Activated naive CD8-positive, alpha-beta T cell treated with anti-CD3 and anti-CD28 coated beads, Interleukin-2, amount 10 ng/mL, durations not matched to agents 7 days and 5 days (primary cell): Measurements from ENCODE around the gene BUB1B. TPM values are rescaled to one million over a fixed set of nuclear protein-coding genes. Genes with fewer than 3 reads are reported as not detected.
A peak's percentile ranks its signal among the peaks of the same experiment; 100 is the strongest.

Source experiments
- ATAC-seq: fragments of 150-1000 bp; cut with Tn5 transposase; one replicate; pipeline ENCODE4 v1.10.0; 2021; ENCODE audit warnings: low read depth, moderate library complexity
- POLR2A ChIA-PET: fragments of 350-600 bp; sonication (Branson Sonifier 250); formaldehyde crosslinking; loops from one replicate; lab custom pipeline; 2021; ENCODE audit warnings: antibody characterized with exemption; lab: Charles Lee
- DNase-seq: peaks from one replicate; pipeline ENCODE4 v3.0.0; 2021
- H3K27ac Mint-ChIP-seq: one replicate; pipeline ENCODE4 v1.8.0; 2022; ENCODE audit warnings: mild to moderate bottlenecking, mixed read lengths
- H3K27me3 Mint-ChIP-seq: one replicate; pipeline ENCODE4 v1.8.0; 2022; ENCODE audit warnings: mild to moderate bottlenecking, moderate library complexity, mixed read lengths
- H3K36me3 Mint-ChIP-seq: one replicate; pipeline ENCODE4 v1.8.0; 2021; ENCODE audit warnings: mild to moderate bottlenecking, mixed read lengths
- H3K4me1 Mint-ChIP-seq: one replicate; pipeline ENCODE4 v1.8.0; 2021; ENCODE audit warnings: mixed read lengths
- H3K4me3 Mint-ChIP-seq: one replicate; pipeline ENCODE4 v1.8.0; 2022; ENCODE audit warnings: mild to moderate bottlenecking, moderate library complexity, mixed read lengths
- H3K9me3 Mint-ChIP-seq: one replicate; pipeline ENCODE4 v1.8.0; 2021; ENCODE audit warnings: mixed read lengths
- total RNA-seq, 2 experiments: library from RNA; stranded (reverse); gene quantifications; one replicate each; pipeline ENCODE4 v1.2.3, GENCODE V29; 2021

BUB1B gene
- total RNA-seq, 2 experiments from 2014 or later: 59.3 TPM

DNA sequence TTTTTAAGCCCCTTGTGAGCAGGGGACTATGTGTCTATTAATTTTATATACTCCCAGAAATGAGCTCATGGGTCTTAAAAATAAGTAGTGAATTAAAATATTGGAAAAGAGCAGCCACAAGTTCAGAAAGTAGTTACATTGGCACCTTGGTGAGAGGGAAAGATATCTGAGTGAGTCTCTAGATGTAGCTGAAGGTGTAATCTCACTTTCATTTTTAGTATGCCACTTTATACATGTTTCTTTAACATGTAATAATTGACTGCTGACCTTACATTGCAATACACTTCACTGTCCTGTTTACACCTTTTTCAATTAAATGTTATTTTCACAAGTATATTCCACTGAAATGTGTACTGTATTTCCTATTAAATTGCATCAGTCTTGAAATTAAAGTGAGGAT is 65.9 kb downstream of the BUB1B start:
- Mint-ChIP-seq H3K27ac (no peak overlapping the region), H3K4me3 (no peak overlapping the region), H3K4me1 (peaks cover 14% of the 10 kb centered on the region), H3K36me3 (peaks cover 20% of the 10 kb centered on the region), H3K9me3 (no peaks in the 10 kb centered on the region), H3K27me3 (no peaks in the 10 kb centered on the region)
- no peak for DNase-seq
- POLR2A ChIA-PET: no interaction called here
- no peak for ATAC-seq

DNA sequence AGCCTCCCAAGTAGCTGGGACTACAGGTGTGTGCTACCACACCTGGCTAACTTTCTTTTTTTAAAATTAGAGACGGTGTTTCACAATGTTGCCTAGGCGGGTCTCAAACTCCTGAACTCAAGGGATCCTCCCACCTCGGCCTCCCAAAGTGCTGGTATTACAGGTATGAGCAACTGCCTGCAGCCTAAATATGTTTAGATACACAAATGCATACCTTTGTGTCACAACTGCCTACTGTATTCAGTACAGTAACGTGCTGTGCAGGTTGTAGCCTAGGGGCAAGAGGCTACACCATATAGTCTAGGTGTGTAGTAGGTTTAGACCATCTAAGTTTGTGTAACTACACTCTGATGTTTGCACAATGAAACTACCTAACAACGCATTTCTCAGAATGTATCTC is 68.4 kb downstream of the BUB1B start:
- H3K4me1 Mint-ChIP-seq: peaks cover 14% of the 10 kb centered on the region
- H3K4me3 Mint-ChIP-seq: no peak overlapping the region
- H3K27ac Mint-ChIP-seq: no peak overlapping the region
- ATAC-seq (no peak), DNase-seq (no peak)
- peaks cover 16% of the 10 kb centered on the region for H3K36me3 Mint-ChIP-seq
- no peaks in the 10 kb centered on the region for H3K27me3 Mint-ChIP-seq
- no peaks in the 10 kb centered on the region for H3K9me3 Mint-ChIP-seq
- POLR2A ChIA-PET: no interaction called here

DNA sequence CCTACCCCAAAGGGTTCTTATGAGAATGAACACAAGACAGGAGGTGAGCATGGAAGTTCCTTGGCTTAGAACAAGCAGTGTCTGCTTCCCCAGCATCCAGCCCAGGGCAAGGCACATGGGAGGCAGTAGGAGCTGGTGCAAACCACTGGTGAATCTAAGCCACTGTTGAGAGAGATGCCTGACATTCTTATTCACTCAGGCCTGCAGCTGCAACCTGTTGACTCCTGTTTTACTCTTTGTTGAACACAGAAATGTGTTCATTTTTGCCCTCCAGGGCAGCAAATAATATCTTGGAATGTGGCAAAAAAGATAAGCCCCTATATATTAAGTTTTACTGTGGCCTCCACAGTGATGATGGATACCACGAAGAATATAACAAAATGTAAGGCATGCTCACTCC is 69.1 kb downstream of the BUB1B start:
- no peaks in the 10 kb centered on the region for H3K9me3 Mint-ChIP-seq
- no peak overlapping the region for H3K4me3 Mint-ChIP-seq
- no peaks in the 10 kb centered on the region for H3K27me3 Mint-ChIP-seq
- H3K4me1 Mint-ChIP-seq: peaks cover 14% of the 10 kb centered on the region
- DNase-seq (no peak), ATAC-seq (no peak)
- POLR2A ChIA-PET: no interaction called here
- no peak overlapping the region for H3K27ac Mint-ChIP-seq
- peaks cover 11% of the 10 kb centered on the region for H3K36me3 Mint-ChIP-seq

DNA sequence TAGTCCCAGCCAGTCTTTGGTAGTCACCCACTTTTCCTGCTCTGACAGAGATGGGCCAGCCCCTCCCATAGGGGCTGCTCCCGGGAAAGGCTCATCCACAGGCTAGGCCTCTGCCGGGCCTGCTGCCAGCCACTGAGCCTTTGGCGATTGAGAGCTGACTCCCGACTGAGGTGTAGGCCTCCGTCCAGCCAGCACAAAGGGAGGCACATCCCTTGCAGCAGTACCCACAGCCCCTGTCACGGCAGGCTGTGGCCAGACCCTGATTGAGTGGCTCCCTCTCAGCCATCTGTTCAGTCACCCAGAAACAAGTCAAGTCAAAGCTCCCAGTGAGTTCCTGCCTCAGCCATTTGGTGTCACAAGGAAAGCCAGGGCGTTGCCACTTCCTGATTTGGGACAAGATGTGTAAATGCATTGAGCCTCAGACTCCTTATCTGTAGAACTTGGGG is 71.8 kb downstream of the BUB1B start:
- POLR2A ChIA-PET: no interaction called here
- Mint-ChIP-seq H3K4me1 (peaks cover 4% of the 10 kb centered on the region), H3K4me3 (no peak overlapping the region), H3K27me3 (no peaks in the 10 kb centered on the region), H3K9me3 (no peaks in the 10 kb centered on the region), H3K27ac (no peak overlapping the region), H3K36me3 (peaks cover 5% of the 10 kb centered on the region)
- ATAC-seq: no peak
- no peak for DNase-seq

- Mint-ChIP-seq H3K27me3 (peaks cover 11% of the 10 kb centered on the region), H3K4me3 (no peak overlapping the region), H3K4me1 (peaks cover 4% of the 10 kb centered on the region), H3K9me3 (no peaks in the 10 kb centered on the region), H3K36me3 (peaks cover 5% of the 10 kb centered on the region), H3K27ac (no peak overlapping the region)
- no peak for ATAC-seq
- no peak for DNase-seq
- POLR2A ChIA-PET: no interaction called here
These were observed 73.1 kb downstream of the BUB1B start for GRCh38 chr15:40233727-40234577.

GRCh38 chr15:40234783-40235182 is 73.9 kb downstream of the BUB1B start:
- Mint-ChIP-seq H3K27ac (no peak overlapping the region), H3K4me3 (no peak overlapping the region), H3K36me3 (peaks cover 3% of the 10 kb centered on the region), H3K9me3 (no peaks in the 10 kb centered on the region), H3K27me3 (peaks cover 17% of the 10 kb centered on the region), H3K4me1 (peaks cover 7% of the 10 kb centered on the region)
- DNase-seq (no peak), ATAC-seq (no peak)
- POLR2A ChIA-PET: no interaction called here

DNA sequence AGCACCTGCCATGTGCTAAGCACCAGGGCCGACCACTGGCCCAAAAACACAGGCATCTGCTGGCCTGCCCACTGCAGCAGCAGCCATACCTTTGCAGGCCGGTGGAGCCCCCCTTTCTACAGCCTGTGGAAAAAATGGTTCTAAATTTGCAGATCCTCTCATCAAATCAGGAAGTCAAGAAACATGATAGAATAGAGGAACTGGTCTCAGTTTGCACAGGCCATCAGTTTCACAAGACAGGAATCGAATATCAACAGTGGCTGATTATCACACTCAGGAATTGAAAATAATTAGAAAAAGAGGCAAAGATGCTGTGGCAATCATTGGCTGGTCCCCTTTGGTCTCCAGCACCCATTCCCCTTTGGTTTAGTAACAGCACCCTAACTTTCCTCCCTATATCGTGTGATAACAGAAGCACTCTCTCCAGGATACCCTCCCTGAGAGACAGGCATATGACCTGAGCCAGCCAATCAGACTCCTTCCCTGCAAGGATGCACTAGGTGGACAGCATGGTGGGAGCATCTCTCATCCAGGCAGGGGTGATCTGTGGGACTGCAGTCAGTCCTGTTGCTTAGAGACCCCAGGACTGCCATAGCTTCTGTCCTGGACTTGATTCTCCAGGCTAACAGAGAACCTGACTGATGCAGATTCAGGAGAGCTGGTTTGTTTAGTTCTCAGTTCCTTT is 74.5 kb downstream of the BUB1B start:
- no peak overlapping the region for H3K27ac Mint-ChIP-seq
- POLR2A ChIA-PET: no interaction called here
- peaks cover 20% of the 10 kb centered on the region for H3K27me3 Mint-ChIP-seq
- ATAC-seq: no peak
- no peaks in the 10 kb centered on the region for H3K9me3 Mint-ChIP-seq
- no peak for DNase-seq
- H3K36me3 Mint-ChIP-seq: peaks cover 1% of the 10 kb centered on the region
- no peak overlapping the region for H3K4me3 Mint-ChIP-seq
- peaks cover 7% of the 10 kb centered on the region for H3K4me1 Mint-ChIP-seq

- Mint-ChIP-seq H3K4me3 (peak within 1 kb of the TSS; percentile 8), H3K4me1 (peaks cover 12% of the 10 kb centered on the region), H3K27ac (no peak within 1 kb of the TSS), H3K27me3 (peaks cover 20% of the 10 kb centered on the region), H3K9me3 (no peaks in the 10 kb centered on the region), H3K36me3 (peaks cover 1% of the 10 kb centered on the region)
- ATAC-seq: peak; percentile 37
- POLR2A ChIA-PET: interaction anchor here (0.5 to 1.5 kb wide), 2 partner anchors 21 to 28 kb away, joined by 3 to 4 read pairs; no protein-coding TSS in a partner anchor
- peak; percentile 34 for DNase-seq
These were observed 77.9 kb downstream of the BUB1B start, which contains the start of gene PAK6 for GRCh38 chr15:40238532-40239403. Gene PAK6, plus strand, starts transcription at chr15:40239063. Its CDS starts 25,723 bp downstream, at chr15:40264786.

- Mint-ChIP-seq H3K27me3 (peaks cover 20% of the 10 kb centered on the region), H3K4me1 (peaks cover 12% of the 10 kb centered on the region), H3K27ac (no peak overlapping the region), H3K9me3 (no peaks in the 10 kb centered on the region), H3K36me3 (no peaks in the 10 kb centered on the region), H3K4me3 (no peak overlapping the region)
- POLR2A ChIA-PET: interaction anchor here (1.5 kb wide), 1 partner anchor 22 kb away, joined by 3 read pairs; no protein-coding TSS in a partner anchor
- ATAC-seq (no peak), DNase-seq (no peak)
These were observed 78.5 kb downstream of the BUB1B start for GRCh38 chr15:40239404-40239692.

- Mint-ChIP-seq H3K4me3 (no peak overlapping the region), H3K9me3 (no peaks in the 10 kb centered on the region), H3K27ac (no peak overlapping the region), H3K36me3 (no peaks in the 10 kb centered on the region), H3K27me3 (peaks cover 20% of the 10 kb centered on the region), H3K4me1 (peaks cover 8% of the 10 kb centered on the region)
- ATAC-seq (no peak), DNase-seq (no peak)
- POLR2A ChIA-PET: interaction anchor here (0.9 to 1.5 kb wide), 2 partner anchors 22 to 134 kb away, joined by 3 read pairs; no protein-coding TSS in a partner anchor
These were observed 79.1 kb downstream of the BUB1B start for GRCh38 chr15:40239693-40240618.

DNA sequence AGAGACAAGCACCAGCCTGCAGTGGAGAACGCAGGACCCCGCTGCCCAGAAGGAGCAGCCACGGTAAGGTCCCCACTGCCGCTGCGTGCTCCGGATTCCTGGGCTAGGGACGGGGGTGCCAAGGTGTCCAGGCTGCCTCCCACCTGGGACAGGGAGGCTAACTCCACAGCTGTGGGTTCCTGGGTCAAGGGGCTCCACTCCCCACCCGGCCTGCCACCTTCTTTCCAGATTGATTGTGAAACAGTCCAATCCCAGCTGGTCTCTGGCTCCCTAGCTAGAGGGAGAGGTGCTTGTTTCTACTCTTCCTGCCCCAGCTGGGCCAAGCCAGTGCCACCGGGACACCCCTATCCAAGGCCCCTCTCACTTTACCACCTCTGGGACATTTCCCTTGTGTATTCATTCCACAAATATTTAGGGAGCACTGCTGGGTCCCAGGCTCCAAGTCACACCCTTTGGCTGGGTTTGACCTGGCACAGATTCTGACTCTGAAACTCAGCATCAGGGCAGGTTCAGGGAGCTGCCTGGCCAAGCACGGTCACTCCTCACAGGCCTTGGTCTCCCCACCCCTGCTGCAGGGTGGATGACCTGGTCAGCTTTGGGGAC is 79.9 kb downstream of the BUB1B start:
- Mint-ChIP-seq H3K36me3 (no peaks in the 10 kb centered on the region), H3K9me3 (no peaks in the 10 kb centered on the region), H3K4me3 (no peak overlapping the region), H3K4me1 (peaks cover 7% of the 10 kb centered on the region), H3K27me3 (peaks cover 20% of the 10 kb centered on the region), H3K27ac (no peak overlapping the region)
- DNase-seq (no peak), ATAC-seq (no peak)
- POLR2A ChIA-PET: interaction anchor here (0.9 kb wide), 1 partner anchor 135 kb away, joined by 3 read pairs; no protein-coding TSS in a partner anchor
